Measurements from ENCODE around the gene WDR90. TPM values are rescaled to one million over a fixed set of nuclear protein-coding genes. Genes with fewer than 3 reads are reported as not detected.

Gene WDR90
- total RNA-seq, 1 experiment from 2014 or later: 68.2 TPM

DNA sequence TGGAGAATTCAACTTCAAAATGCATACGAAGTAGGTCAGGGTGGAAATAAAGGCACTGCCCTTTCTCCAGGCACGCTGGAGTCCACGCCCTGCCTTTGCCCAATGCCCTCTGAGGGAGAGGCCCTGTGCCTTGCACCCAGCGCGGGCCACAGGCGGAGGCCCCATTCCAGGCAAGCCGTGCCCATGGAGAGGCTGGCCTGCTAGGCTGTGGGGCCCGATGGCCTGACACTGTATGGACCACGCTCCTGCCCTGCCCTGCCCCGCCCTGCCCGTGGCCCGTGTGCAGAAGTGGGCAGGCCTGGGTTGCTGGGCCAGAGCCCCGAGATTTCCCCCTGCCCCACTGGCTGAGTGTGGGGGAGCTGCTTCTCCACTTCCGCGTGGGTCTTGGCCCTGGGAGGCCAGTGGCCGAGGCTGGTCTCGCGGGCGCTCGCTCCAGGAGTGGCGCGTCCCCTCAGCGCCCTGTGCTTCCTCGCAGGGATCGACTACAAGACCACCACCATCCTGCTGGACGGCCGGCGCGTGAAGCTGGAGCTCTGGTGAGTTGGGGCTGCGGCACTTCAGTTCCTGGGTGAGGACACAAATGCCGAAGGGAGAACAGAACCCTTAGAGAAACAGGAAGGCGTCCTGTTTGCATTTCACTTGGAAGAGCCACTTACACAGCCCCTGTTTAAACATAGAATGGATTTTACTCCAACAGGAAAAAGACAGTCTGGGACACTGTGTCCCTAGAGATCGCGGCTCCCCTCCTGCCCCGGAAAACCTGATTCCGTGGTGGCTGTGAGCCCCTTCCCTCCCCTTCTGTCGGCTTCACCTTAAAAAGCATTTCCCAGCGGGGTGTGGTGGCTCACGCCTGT, 32.2 kb upstream of the WDR90 start:
- Histone ChIP-seq H2BK15ac (ENCODE audit: low read depth, low read length) (no peak overlapping the region), H3K4me1 (ENCODE audit: insufficient read depth, low read length) (no peaks in the 10 kb centered on the region), H3K79me1 (ENCODE audit: insufficient read depth, low read depth, low read length, poor library complexity, severe bottlenecking) (no peaks in the 10 kb centered on the region), H3K18ac (ENCODE audit: insufficient read length, low read depth, low read length) (no peak overlapping the region), H3K79me2 (ENCODE audit: insufficient read depth, low read length) (no peaks in the 10 kb centered on the region), H3K23me2 (ENCODE audit: insufficient read length, low read depth, low read length, poor library complexity, severe bottlenecking) (no peaks in the 10 kb centered on the region), H3K56ac (ENCODE audit: insufficient read length, low read depth, low read length) (no peak overlapping the region), H2BK20ac (ENCODE audit: low read depth, low read length, poor library complexity, severe bottlenecking) (no peak overlapping the region), H3K9me3 (ENCODE audit: control insufficient read depth, low read depth, low read length) (no peaks in the 10 kb centered on the region), H2AFZ (ENCODE audit: low read length) (no peak overlapping the region), H3K27me3 (ENCODE audit: insufficient read depth, low read length) (no peaks in the 10 kb centered on the region), H3T11ph (ENCODE audit: low read length) (no peak overlapping the region), H3K27ac (ENCODE audit: insufficient read length, low read depth, low read length) (no peak overlapping the region), H3K4ac (ENCODE audit: low read depth, low read length) (no peak overlapping the region), H3K9ac (ENCODE audit: extremely low read depth, insufficient read length, low read length) (no peak overlapping the region), H2BK12ac (ENCODE audit: insufficient read length, low read depth, low read length) (no peak overlapping the region), H3K14ac (ENCODE audit: insufficient read depth, low read length) (no peak overlapping the region), H2AK5ac (ENCODE audit: insufficient read length, low read length) (no peak overlapping the region), H4K20me1 (ENCODE audit: control insufficient read depth, insufficient read depth, insufficient read length) (no peaks in the 10 kb centered on the region), H4K8ac (replicated peaks; ENCODE audit: insufficient read length, low read depth, low read length) (no peak overlapping the region), H2BK120ac (ENCODE audit: low read depth, low read length, poor library complexity, severe bottlenecking) (no peak overlapping the region), H4K91ac (ENCODE audit: insufficient read length, low read depth, low read length) (no peak overlapping the region), H4K5ac (ENCODE audit: insufficient read length, low read depth, low read length) (no peak overlapping the region), H3K4me2 (ENCODE audit: insufficient read depth, insufficient read length, low read length) (no peak overlapping the region), H2BK5ac (ENCODE audit: insufficient read length, low read length) (no peak overlapping the region), H3K23ac (ENCODE audit: insufficient read length, low read depth, low read length) (no peak overlapping the region)
- H3K4me3 Mint-ChIP-seq: no peak overlapping the region
- no CpG with 5 or more reads among the region's 39 CpGs for WGBS (ENCODE audit: extremely low coverage, insufficient read length, low lambda C conversion rate)
- no peak overlapping the region for H3K27ac Mint-ChIP-seq
- H3K27me3 Mint-ChIP-seq (ENCODE audit: low read depth): no peaks in the 10 kb centered on the region
- H3K9me3 Mint-ChIP-seq: 0 out of 5 replicates have a peak, but pooled peaks cover 0 to 3% of the 10 kb centered on the region in 2 experiments
- H3K4me1 Mint-ChIP-seq: peaks cover 6% of the 10 kb centered on the region in 2 experiments
- TF ChIP-seq, protein P1, sequence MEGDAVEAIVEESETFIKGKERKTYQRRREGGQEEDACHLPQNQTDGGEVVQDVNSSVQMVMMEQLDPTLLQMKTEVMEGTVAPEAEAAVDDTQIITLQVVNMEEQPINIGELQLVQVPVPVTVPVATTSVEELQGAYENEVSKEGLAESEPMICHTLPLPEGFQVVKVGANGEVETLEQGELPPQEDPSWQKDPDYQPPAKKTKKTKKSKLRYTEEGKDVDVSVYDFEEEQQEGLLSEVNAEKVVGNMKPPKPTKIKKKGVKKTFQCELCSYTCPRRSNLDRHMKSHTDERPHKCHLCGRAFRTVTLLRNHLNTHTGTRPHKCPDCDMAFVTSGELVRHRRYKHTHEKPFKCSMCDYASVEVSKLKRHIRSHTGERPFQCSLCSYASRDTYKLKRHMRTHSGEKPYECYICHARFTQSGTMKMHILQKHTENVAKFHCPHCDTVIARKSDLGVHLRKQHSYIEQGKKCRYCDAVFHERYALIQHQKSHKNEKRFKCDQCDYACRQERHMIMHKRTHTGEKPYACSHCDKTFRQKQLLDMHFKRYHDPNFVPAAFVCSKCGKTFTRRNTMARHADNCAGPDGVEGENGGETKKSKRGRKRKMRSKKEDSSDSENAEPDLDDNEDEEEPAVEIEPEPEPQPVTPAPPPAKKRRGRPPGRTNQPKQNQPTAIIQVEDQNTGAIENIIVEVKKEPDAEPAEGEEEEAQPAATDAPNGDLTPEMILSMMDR (conservative IDR thresholded peaks at IDR 0.05): no peak
- H3K36me3 Mint-ChIP-seq (ENCODE audit: insufficient read depth in 1 of 3, low read depth in 3 of 3): peaks cover 7 to 11% (median 11%) of the 10 kb centered on the region in 3 experiments; a peak in 6 of 7 replicates
- no peak for DNase-seq
